ENCODE data around the gene CASKIN1. TPM values are rescaled to one million over a fixed set of nuclear protein-coding genes. Genes with fewer than 3 reads are reported as not detected.

Gene CASKIN1
- total and polyA plus RNA-seq, 2 of the 8 experiments (the other 6 are each of a cell fraction or from before 2014, with no cell fraction given) = 1.2 to 6.4 TPM

GRCh38 chr16:2152695-2153506 lies 43.5 kb downstream of the CASKIN1 start (continued):
- TF ChIP-seq EGR1 (IDR thresholded peaks at IDR 0.05; ENCODE audit: borderline replicate concordance, low read depth, low read length) = no peak
- TF ChIP-seq NANOG (IDR thresholded peaks at IDR 0.05; ENCODE audit: insufficient read depth, low read depth, low read length, poor library complexity, severe bottlenecking) = no peak
- no peak for TF ChIP-seq EP300 (IDR thresholded peaks at IDR 0.05; ENCODE audit: borderline replicate concordance in 1 of 2, low read depth in 2 of 2, low read length in 2 of 2)
- no peak for TF ChIP-seq SRF (IDR thresholded peaks at IDR 0.05; ENCODE audit: low read depth, low read length)

Data from H1 (cell line).